ENCODE data around the gene THBS2.

GRCh38 chr6:169199625-169200335, 53.9 kb downstream of the THBS2 start:
- TF ChIP-seq CTCF (IDR thresholded peaks at IDR 0.05) (no peak), ZFX (IDR thresholded peaks at IDR 0.05; ENCODE audit: borderline replicate concordance) (no peak)
